GM21360 (cell line): ENCODE data around the gene FARSB.
A peak's percentile ranks its signal among the peaks of the same experiment; 100 is the strongest.

ENCODE experiments used
- ATAC-seq: cut with Tn5 transposase; IDR thresholded peaks from one replicate; pipeline ENCODE4 v1.9.1; 2021; ENCODE audit warnings: mild to moderate bottlenecking, moderate library complexity; ENCODE audit not compliant: unreplicated experiment

The FARSB gene

DNA sequence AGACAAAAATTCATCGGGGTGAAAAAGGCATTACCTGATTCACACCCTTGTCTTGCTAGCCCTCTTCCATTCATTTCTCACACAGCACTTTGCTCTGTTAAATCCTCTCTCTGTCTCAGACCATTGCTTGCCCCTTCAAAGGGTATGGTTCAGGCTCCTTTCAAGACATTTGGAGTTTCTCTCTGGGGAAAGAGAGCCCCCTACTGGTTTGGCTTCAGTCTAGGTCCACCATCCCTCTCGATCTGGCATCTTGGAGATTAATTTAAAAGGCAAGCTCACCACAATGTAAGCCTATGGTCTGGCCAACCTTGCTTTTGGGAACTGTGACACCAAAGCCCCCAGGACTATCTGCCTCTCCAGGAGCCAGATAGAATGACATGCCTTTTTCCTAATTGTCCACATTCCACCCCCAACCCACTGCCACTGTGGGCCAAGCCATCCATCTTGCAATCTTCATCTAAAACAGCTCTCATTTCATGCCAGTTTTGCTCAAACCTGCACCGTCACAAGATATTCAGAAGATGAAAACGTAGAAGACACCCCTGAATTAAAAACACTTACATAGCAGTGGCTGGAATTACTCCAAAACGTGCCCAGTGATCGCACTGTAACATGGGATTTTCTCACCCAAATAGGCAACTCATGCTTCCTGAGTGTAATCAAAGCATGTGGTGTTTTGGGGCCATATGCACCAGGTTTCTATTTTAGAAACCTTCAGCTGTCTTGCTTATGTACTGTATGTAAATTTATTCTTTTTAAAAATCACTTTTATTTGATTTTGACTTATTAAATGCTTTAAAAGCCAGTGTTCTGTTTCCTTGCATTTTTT lies 93.9 kb downstream of the FARSB start:
- peak; percentile 84 for ATAC-seq

GRCh38 chr2:222561151-222561550 lies 94.7 kb downstream of the FARSB start:
- ATAC-seq = no peak

DNA sequence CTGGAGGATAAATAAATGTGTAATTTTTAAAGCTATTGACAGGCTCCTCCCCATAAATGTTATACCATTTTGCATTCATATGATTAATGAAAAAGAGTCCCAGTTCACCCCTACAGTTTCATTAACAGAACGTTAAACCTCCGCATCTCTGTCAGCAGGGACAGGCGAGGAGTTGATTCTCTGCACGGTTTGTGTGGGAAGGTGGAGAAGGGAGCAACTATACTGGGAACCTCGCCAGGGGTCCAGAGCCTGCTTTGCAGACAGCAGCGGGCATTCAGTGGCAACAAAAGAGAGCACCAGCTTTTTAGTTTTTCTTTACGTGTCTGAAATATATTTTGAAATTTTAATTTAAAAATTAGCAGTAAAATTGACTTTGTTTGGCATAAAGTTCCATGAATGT lies 101.4 kb downstream of the FARSB start:
- ATAC-seq = no peak

GRCh38 chr2:222548992-222549391 lies 106.9 kb downstream of the FARSB start:
- ATAC-seq = no peak

DNA sequence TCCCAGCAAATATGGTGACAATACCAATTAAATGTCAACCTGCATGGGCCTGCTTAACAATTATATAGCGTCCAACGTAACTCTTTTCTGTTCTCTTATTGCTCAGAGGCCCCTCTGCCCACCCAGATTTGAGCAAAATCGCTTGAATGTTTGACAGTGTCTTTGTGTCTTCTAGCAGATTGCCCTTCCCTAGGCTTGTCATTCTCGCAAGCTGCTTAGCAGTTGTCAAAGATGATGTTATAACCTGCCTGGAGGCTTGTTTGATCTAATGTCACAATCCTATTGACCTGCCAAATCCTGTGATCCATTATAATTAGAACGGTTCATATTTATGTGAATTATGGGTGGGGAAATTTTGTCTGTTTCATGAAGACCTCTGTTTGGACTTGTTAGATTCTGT lies 108.8 kb downstream of the FARSB start:
- ATAC-seq = no peak

- ATAC-seq = no peak
Measured at GRCh38 chr2:222545823-222546795, 109.8 kb downstream of the FARSB start.

DNA sequence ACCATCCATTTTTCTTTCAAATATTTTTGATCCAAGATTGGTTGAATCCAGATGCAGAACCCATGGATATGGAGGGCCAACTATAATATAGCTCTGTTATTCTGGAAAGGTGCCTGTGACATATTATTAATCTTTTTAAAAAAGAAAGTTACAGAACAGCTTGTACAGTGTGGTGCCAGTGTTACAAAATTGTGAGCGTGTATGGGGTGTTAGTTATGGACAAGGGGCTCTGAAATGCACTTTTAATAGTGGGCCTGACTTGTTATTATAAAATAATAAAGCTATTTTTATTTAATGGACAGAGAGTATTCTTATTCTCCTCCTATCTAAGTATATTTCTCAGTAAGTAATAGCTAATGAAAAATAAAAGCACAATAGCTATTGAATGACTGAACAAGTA lies 111.2 kb downstream of the FARSB start:
- ATAC-seq = no peak

- ATAC-seq = peak; percentile 48
Measured at GRCh38 chr2:222538535-222538934, 117.4 kb downstream of the FARSB start.

- ATAC-seq = no peak
Measured at GRCh38 chr2:222535477-222535876, 120.4 kb downstream of the FARSB start.

- no peak for ATAC-seq
Measured at GRCh38 chr2:222532315-222532714, 123.6 kb downstream of the FARSB start.

DNA sequence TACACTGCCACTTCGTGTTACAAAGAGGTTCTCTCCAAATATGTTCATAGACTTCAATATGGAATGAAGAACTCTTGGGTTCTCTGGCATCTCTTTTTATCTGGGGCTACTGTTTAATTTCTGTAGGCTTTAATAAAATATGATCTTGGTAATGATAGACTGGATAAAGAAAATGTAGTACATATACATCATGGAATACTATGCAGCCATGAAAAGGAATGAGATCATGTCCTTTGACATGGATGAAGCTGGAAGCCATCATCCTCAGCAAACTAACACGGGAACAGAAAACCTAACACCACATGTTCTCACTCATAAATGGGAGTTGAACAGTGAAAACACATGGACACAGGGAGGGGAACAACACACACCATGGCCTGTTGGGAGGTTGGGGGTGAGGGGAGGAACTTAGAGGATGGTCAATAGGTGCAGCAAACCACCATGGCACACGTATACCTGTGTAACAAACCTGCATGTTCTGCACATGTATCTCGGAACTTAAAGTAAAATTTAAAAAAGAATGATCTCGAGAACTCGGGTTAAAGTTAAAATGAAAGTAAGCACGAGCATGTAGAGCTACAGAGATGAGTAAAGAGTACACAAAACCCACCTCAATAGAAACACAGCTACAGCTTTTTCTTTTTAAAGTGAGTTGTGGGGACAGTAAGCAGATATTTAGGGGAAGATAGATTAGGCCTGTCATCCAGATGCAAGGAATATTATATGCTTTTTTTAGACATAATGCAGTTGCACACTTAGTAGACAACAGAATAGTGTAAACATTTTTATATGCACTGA lies 129.2 kb downstream of the FARSB start:
- no peak for ATAC-seq

DNA sequence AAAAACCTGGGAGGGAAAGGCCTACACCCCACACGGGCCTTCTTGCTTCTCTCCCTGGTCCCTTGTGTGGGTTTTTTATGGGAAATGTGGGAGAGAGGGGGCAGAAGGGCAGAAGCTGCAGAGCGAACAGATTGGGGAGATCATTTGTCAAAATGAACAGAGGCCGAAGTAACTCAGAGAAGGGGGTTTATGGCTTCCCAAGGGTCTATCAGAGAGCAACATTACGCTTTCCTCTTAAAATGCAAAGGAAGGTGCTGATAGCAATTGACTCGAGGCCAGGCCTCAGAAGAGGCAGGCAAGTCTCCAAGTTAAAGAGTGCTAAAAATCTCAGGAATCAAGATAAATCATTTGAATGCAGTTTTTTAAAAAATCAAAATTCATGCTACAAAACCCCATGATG lies 130.1 kb downstream of the FARSB start:
- ATAC-seq = no peak

DNA sequence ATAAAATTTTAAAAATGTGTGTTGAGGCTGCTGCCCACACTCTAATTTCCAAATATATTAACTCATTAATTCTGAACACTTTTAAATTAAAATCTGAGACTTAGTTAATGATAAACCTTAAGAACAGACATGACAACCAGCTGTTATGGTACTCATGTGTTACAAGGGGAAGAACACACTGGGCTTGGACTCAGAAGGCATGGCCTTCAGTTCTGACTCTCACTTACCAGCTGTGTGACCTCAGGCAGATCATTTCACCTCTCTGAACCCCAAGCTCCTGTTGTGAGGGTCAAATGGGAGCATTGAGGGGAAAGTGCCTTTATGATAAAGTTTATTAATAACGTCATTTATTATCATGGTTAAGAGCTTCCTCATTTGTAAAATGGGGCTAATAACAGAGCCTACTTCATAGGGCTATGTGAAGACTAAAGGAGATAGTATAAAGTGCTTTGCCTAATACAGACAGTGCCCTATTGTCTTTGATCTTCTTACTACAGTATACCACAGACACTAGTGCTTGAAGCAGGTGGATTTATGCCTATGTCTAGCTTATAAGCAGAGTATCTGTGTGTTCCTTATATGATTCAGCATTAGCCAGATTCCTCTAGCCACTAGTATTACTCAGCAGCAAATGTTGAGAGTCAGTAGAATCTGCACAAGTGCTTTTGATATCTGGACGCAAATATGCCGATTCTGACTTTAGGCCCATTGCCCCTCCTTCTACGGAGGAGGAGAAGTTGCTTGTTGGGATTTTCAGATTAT lies 131.9 kb downstream of the FARSB start:
- no peak for ATAC-seq

DNA sequence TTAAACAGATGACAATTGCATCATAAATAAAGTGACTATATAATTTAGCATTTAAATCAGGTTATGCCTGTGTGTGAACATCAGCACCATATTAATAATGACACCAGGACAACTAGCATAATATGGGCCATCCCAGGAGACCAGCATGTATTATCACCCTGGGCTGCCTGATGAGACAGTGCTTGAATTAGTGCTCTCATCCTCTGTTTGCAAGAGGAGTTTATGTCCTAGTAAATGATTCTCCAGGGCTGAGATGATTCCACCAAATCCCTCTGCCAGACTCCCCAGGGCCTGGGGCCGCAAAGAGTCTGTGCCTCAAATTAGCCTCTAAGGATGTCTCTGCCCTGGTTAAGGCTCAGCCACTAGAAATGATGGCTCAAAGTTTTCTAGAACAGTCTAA lies 133.8 kb downstream of the FARSB start:
- no peak for ATAC-seq

DNA sequence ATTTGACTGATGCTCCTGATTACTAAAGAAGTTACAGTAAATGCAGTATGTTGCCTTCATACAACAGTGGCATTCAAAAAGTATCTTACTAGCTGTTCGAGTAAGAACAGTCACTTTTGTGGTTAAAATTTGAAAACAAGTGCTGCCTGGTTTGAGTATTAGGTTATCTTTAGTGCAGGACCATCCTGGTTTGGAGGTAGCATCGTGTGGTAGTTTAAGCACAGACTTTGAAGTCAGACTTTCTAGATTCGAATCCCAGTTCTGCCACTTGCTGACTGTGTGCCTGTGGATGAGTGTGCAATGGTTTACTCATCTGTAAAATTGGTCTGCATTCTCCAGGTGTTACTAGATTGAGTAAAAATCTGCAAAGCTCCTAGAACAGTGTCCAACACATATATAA lies 134.8 kb downstream of the FARSB start:
- ATAC-seq = peak; percentile 72
